Stimulated activated effector memory CD8-positive, alpha-beta T cell treated with anti-CD3 and anti-CD28 coated beads, Interleukin-12 subunit alpha, Interleukin-12 subunit beta, amount 100 ng/mL, for 72 hours (primary cell): Measurements from ENCODE around the gene SEMA6D.

Experiments used
- ATAC-seq: fragments of 150-1000 bp; cut with Tn5 transposase; 2 replicates; pipeline ENCODE4 v1.10.0; 2021
- DNase-seq, 2 donors: peaks; one replicate each; pipeline ENCODE4 v3.0.0; 2021 to 2022; ENCODE audit warnings: low spot score in 2 of 2
- H3K27ac Mint-ChIP-seq: one replicate; pipeline ENCODE4 v1.8.0; 2022; ENCODE audit warnings: mild to moderate bottlenecking, mixed read lengths
- H3K36me3 Mint-ChIP-seq: one replicate; pipeline ENCODE4 v1.8.0; 2022; ENCODE audit warnings: mild to moderate bottlenecking, mixed read lengths
- H3K4me1 Mint-ChIP-seq: one replicate; pipeline ENCODE4 v1.8.0; 2022; ENCODE audit warnings: mixed read lengths
- H3K4me3 Mint-ChIP-seq: one replicate; pipeline ENCODE4 v1.8.0; 2022; ENCODE audit warnings: mild to moderate bottlenecking, mixed read lengths
- H3K9me3 Mint-ChIP-seq: one replicate; pipeline ENCODE4 v1.8.0; 2022; ENCODE audit warnings: mixed read lengths

The SEMA6D gene

GRCh38 chr15:47708161-47708980 is 8.9 kb upstream of the SEMA6D start:
- Mint-ChIP-seq H3K9me3 (peaks cover 4% of the 10 kb centered on the region), H3K36me3 (no peaks in the 10 kb centered on the region), H3K4me1 (no peaks in the 10 kb centered on the region), H3K27ac (no peak overlapping the region), H3K4me3 (no peak overlapping the region)
- no peak for DNase-seq
- ATAC-seq: no peak

GRCh38 chr15:47711655-47712054 is 5.7 kb upstream of the SEMA6D start:
- no peak overlapping the region for H3K4me3 Mint-ChIP-seq
- H3K9me3 Mint-ChIP-seq: peaks cover 4% of the 10 kb centered on the region
- no peaks in the 10 kb centered on the region for H3K36me3 Mint-ChIP-seq
- no peak overlapping the region for H3K27ac Mint-ChIP-seq
- no peaks in the 10 kb centered on the region for H3K4me1 Mint-ChIP-seq
- no peak for ATAC-seq
- no peak for DNase-seq

GRCh38 chr15:47715402-47715801 is 1.9 kb upstream of the SEMA6D start:
- Mint-ChIP-seq H3K4me1 (no peaks in the 10 kb centered on the region), H3K9me3 (no peaks in the 10 kb centered on the region), H3K4me3 (no peak overlapping the region), H3K36me3 (no peaks in the 10 kb centered on the region), H3K27ac (no peak overlapping the region)
- DNase-seq: no peak
- no peak for ATAC-seq

GRCh38 chr15:47715856-47716445 is 1.4 kb upstream of the SEMA6D start:
- Mint-ChIP-seq H3K9me3 (no peaks in the 10 kb centered on the region), H3K36me3 (no peaks in the 10 kb centered on the region), H3K4me3 (no peak overlapping the region), H3K27ac (no peak overlapping the region), H3K4me1 (no peaks in the 10 kb centered on the region)
- no peak for ATAC-seq
- DNase-seq: no peak

GRCh38 chr15:47716516-47716915 is 789 bp upstream of the SEMA6D start:
- H3K4me3 Mint-ChIP-seq: no peak overlapping the region

GRCh38 chr15:47718497-47719437 is 1.5 kb downstream of the SEMA6D start:
- Mint-ChIP-seq H3K4me3 (no peak overlapping the region), H3K4me1 (no peaks in the 10 kb centered on the region), H3K36me3 (no peaks in the 10 kb centered on the region), H3K9me3 (no peaks in the 10 kb centered on the region), H3K27ac (no peak overlapping the region)
- no peak for ATAC-seq
- DNase-seq: no peak

More at GRCh38 chr15:47716516-47716915, 789 bp upstream of the SEMA6D start:
- H3K4me1 Mint-ChIP-seq: no peaks in the 10 kb centered on the region
- no peaks in the 10 kb centered on the region for H3K36me3 Mint-ChIP-seq
- no peak for ATAC-seq
- H3K27ac Mint-ChIP-seq: no peak overlapping the region
- H3K9me3 Mint-ChIP-seq: no peaks in the 10 kb centered on the region
- no peak for DNase-seq

- ATAC-seq (no peak), DNase-seq (no peak)
- Mint-ChIP-seq H3K4me1 (no peaks in the 10 kb centered on the region), H3K36me3 (no peaks in the 10 kb centered on the region), H3K4me3 (no peak overlapping the region), H3K27ac (no peak overlapping the region), H3K9me3 (no peaks in the 10 kb centered on the region)
These were observed 2.4 kb downstream of the SEMA6D start for GRCh38 chr15:47719730-47720129.

GRCh38 chr15:47720555-47720954 is 3.2 kb downstream of the SEMA6D start:
- Mint-ChIP-seq H3K9me3 (no peaks in the 10 kb centered on the region), H3K4me1 (no peaks in the 10 kb centered on the region), H3K36me3 (no peaks in the 10 kb centered on the region), H3K27ac (no peak overlapping the region), H3K4me3 (no peak overlapping the region)
- ATAC-seq (no peak), DNase-seq (no peak)

GRCh38 chr15:47721676-47722075 is 4.4 kb downstream of the SEMA6D start:
- no peak for ATAC-seq
- Mint-ChIP-seq H3K27ac (no peak overlapping the region), H3K4me3 (no peak overlapping the region), H3K36me3 (no peaks in the 10 kb centered on the region), H3K9me3 (no peaks in the 10 kb centered on the region), H3K4me1 (no peaks in the 10 kb centered on the region)
- no peak for DNase-seq

- DNase-seq (no peak), ATAC-seq (no peak)
- no peaks in the 10 kb centered on the region for H3K36me3 Mint-ChIP-seq
- H3K4me3 Mint-ChIP-seq: no peak overlapping the region
- H3K9me3 Mint-ChIP-seq: peaks cover 4% of the 10 kb centered on the region
- no peak overlapping the region for H3K27ac Mint-ChIP-seq
- H3K4me1 Mint-ChIP-seq: no peaks in the 10 kb centered on the region
These were observed 7.0 kb downstream of the SEMA6D start for GRCh38 chr15:47724346-47724745.

GRCh38 chr15:47725051-47725450 is 7.7 kb downstream of the SEMA6D start:
- no peak overlapping the region for H3K27ac Mint-ChIP-seq
- H3K36me3 Mint-ChIP-seq: no peaks in the 10 kb centered on the region
- ATAC-seq (no peak), DNase-seq (no peak)
- no peak overlapping the region for H3K4me3 Mint-ChIP-seq
- H3K9me3 Mint-ChIP-seq: peaks cover 4% of the 10 kb centered on the region
- no peaks in the 10 kb centered on the region for H3K4me1 Mint-ChIP-seq

GRCh38 chr15:47725906-47726305 is 8.6 kb downstream of the SEMA6D start:
- no peak for ATAC-seq
- H3K4me3 Mint-ChIP-seq: no peak overlapping the region
- H3K9me3 Mint-ChIP-seq: peaks cover 4% of the 10 kb centered on the region
- H3K4me1 Mint-ChIP-seq: no peaks in the 10 kb centered on the region
- H3K27ac Mint-ChIP-seq: no peak overlapping the region
- H3K36me3 Mint-ChIP-seq: no peaks in the 10 kb centered on the region
- no peak for DNase-seq

GRCh38 chr15:47726399-47726823 is 9.1 kb downstream of the SEMA6D start:
- Mint-ChIP-seq H3K27ac (no peak overlapping the region), H3K4me3 (no peak overlapping the region), H3K9me3 (peaks cover 4% of the 10 kb centered on the region), H3K4me1 (no peaks in the 10 kb centered on the region), H3K36me3 (no peaks in the 10 kb centered on the region)
- DNase-seq (no peak), ATAC-seq (no peak)

- Mint-ChIP-seq H3K36me3 (no peaks in the 10 kb centered on the region), H3K4me3 (no peak overlapping the region), H3K9me3 (peaks cover 4% of the 10 kb centered on the region), H3K4me1 (no peaks in the 10 kb centered on the region), H3K27ac (no peak overlapping the region)
- no peak for ATAC-seq
- DNase-seq: no peak
These were observed 9.8 kb downstream of the SEMA6D start for GRCh38 chr15:47727137-47727536.

GRCh38 chr15:47727676-47728075 is 10.4 kb downstream of the SEMA6D start:
- Mint-ChIP-seq H3K4me1 (no peaks in the 10 kb centered on the region), H3K36me3 (no peaks in the 10 kb centered on the region), H3K27ac (no peak overlapping the region), H3K9me3 (peaks cover 4% of the 10 kb centered on the region), H3K4me3 (no peak overlapping the region)
- no peak for DNase-seq
- no peak for ATAC-seq
